ENCODE data around the gene PRKCE. TPM values are rescaled to one million over a fixed set of nuclear protein-coding genes. Genes with fewer than 3 reads are reported as not detected.

PRKCE gene
- total RNA-seq, 1 experiment from 2014 or later, result 2.4 TPM

DNA sequence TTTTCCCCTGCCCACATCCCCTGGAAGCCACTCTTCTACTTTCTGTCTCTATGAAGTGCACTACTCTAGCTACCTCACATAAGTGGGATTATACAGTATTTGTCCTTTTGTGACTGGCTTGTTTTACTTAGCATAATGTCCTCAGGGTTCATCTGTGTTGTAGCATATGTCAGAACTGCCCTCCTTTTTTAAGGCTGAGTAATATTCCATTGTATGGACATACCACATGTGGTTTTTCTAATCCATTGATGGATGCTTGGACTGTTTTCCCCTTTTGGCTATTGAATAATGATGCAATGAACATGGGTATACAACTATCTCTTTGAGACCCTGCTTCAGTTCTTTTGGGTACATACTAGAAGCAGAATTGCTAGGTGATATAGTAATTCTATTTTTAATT is 95.9 kb downstream of the PRKCE start:
- Histone ChIP-seq H3K4me1 (ENCODE audit: insufficient read depth, low read length, poor library complexity, severe bottlenecking) (no peaks in the 10 kb centered on the region), H3K27ac (ENCODE audit: low read depth, low read length, poor library complexity, severe bottlenecking) (no peak overlapping the region), H3K36me3 (ENCODE audit: insufficient read depth, low read length, poor library complexity, severe bottlenecking) (no peaks in the 10 kb centered on the region), H3K4me3 (ENCODE audit: low read depth, low read length, poor library complexity, severe bottlenecking) (no peak overlapping the region), H3K9me3 (ENCODE audit: low read depth, low read length, poor library complexity, severe bottlenecking) (no peaks in the 10 kb centered on the region), H3K27me3 (replicated peaks; ENCODE audit: insufficient read depth, low read depth, low read length, poor library complexity) (no peaks in the 10 kb centered on the region)
- POLR2A ChIA-PET (ENCODE audit: low non-redundant PET), result no interaction called here
- CTCF ChIA-PET, result no interaction called here
- TF ChIP-seq EZH2 (IDR thresholded peaks at IDR 0.05; ENCODE audit: borderline replicate concordance, low read depth, low read length, poor library complexity, severe bottlenecking), result no peak
- TF ChIP-seq CTCF (conservative IDR thresholded peaks at IDR 0.05; ENCODE audit: low read depth, low read length), result no peak
- no TSS peak for BruUV-seq (replicated peaks)
- DNase-seq (ENCODE audit: low spot score), result no peak
- intact Hi-C loops (cut with micrococcal nuclease; ENCODE audit: unreplicated experiment), result no loop called here

- no TSS peak for BruUV-seq (replicated peaks)
Measured at GRCh38 chr2:45748239-45748638, 96.8 kb downstream of the PRKCE start.

DNA sequence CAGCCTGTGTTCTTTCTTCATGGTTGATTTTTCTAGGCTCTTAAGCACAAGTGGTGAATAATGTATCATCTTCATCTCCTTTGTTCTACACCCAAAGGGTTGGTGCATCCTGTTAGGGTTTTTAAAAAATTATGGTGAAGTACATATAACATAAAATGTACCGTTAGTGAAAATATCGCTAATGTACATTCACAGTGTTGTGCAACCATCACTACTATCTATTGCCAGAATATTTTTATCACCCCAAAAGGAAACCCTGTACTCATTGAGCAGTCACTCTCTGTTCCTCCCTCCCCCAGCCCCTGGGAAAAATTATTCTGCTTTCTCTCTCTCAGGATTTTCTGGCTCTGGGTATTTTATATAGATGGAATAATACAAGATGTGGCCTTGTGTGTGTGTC is 98.5 kb downstream of the PRKCE start:
- CTCF ChIA-PET, result no interaction called here
- BruUV-seq (replicated peaks), result no TSS peak
- intact Hi-C loops (cut with micrococcal nuclease; ENCODE audit: unreplicated experiment), result no loop called here

More at GRCh38 chr2:45748239-45748638, 96.8 kb downstream of the PRKCE start:
- H3K9me3 ChIP-seq (ENCODE audit: low read depth, low read length, poor library complexity, severe bottlenecking), result no peaks in the 10 kb centered on the region
- H3K27me3 ChIP-seq (replicated peaks; ENCODE audit: insufficient read depth, low read depth, low read length, poor library complexity), result no peaks in the 10 kb centered on the region
- no peak overlapping the region for H3K27ac ChIP-seq (ENCODE audit: low read depth, low read length, poor library complexity, severe bottlenecking)
- POLR2A ChIA-PET (ENCODE audit: low non-redundant PET), result no interaction called here
- H3K36me3 ChIP-seq (ENCODE audit: insufficient read depth, low read length, poor library complexity, severe bottlenecking), result no peaks in the 10 kb centered on the region
- no peak for DNase-seq (ENCODE audit: low spot score)
- TF ChIP-seq CTCF (conservative IDR thresholded peaks at IDR 0.05; ENCODE audit: low read depth, low read length) (no peak), EZH2 (IDR thresholded peaks at IDR 0.05; ENCODE audit: borderline replicate concordance, low read depth, low read length, poor library complexity, severe bottlenecking) (no peak)
- CTCF ChIA-PET, result no interaction called here
- no peaks in the 10 kb centered on the region for H3K4me1 ChIP-seq (ENCODE audit: insufficient read depth, low read length, poor library complexity, severe bottlenecking)
- intact Hi-C loops (cut with micrococcal nuclease; ENCODE audit: unreplicated experiment), result no loop called here
- no peak overlapping the region for H3K4me3 ChIP-seq (ENCODE audit: low read depth, low read length, poor library complexity, severe bottlenecking)

More for the DNA sequence above, 98.5 kb downstream of the PRKCE start:
- H3K27me3 ChIP-seq (replicated peaks; ENCODE audit: insufficient read depth, low read depth, low read length, poor library complexity), result no peaks in the 10 kb centered on the region
- POLR2A ChIA-PET (ENCODE audit: low non-redundant PET), result no interaction called here
- no peak overlapping the region for H3K27ac ChIP-seq (ENCODE audit: low read depth, low read length, poor library complexity, severe bottlenecking)
- TF ChIP-seq EZH2 (IDR thresholded peaks at IDR 0.05; ENCODE audit: borderline replicate concordance, low read depth, low read length, poor library complexity, severe bottlenecking) (no peak), CTCF (conservative IDR thresholded peaks at IDR 0.05; ENCODE audit: low read depth, low read length) (no peak)
- no peaks in the 10 kb centered on the region for H3K4me1 ChIP-seq (ENCODE audit: insufficient read depth, low read length, poor library complexity, severe bottlenecking)
- no peaks in the 10 kb centered on the region for H3K9me3 ChIP-seq (ENCODE audit: low read depth, low read length, poor library complexity, severe bottlenecking)
- H3K36me3 ChIP-seq (ENCODE audit: insufficient read depth, low read length, poor library complexity, severe bottlenecking), result no peaks in the 10 kb centered on the region
- DNase-seq (ENCODE audit: low spot score), result no peak
- H3K4me3 ChIP-seq (ENCODE audit: low read depth, low read length, poor library complexity, severe bottlenecking), result no peak overlapping the region
